HEK293T (cell line): ENCODE data around the gene FBXO36.

Source experiments
- CTCF ChIA-PET: fragments of 350-600 bp; formaldehyde crosslinking; extraction: SDS; loops from one replicate; lab custom pipeline; 2021; ENCODE audit warnings: antibody characterized with exemption, inconsistent platforms; lab: Yijun Ruan, JAX
- POLR2A ChIA-PET: fragments of 350-600 bp; formaldehyde crosslinking; extraction: SDS; loops from one replicate; lab custom pipeline; 2020; ENCODE audit warnings: antibody characterized with exemption, inconsistent platforms; lab: Yijun Ruan, JAX
- DNase-seq: peaks from one replicate; pipeline ENCODE4 v3.0.0; 2012; ENCODE audit warnings: mixed read lengths; ENCODE audit errors: extremely low spot score
- ARNT ChIP-seq: fragments of 450-650 bp; IDR thresholded peaks from 2 replicates; pipeline ENCODE4 v1.6.1; 2017; ENCODE audit warnings: mild to moderate bottlenecking
- BHLHE40 ChIP-seq: fragments of 450-650 bp; IDR thresholded peaks from 2 replicates; pipeline ENCODE4 v1.6.1; 2016; ENCODE audit warnings: mild to moderate bottlenecking, moderate library complexity, borderline replicate concordance
- CTBP1 ChIP-seq: fragments of 450-650 bp; IDR thresholded peaks from 2 replicates; pipeline ENCODE4 v1.6.1; 2016; ENCODE audit warnings: borderline replicate concordance
- ELF4 ChIP-seq: fragments of 450-650 bp; IDR thresholded peaks from 2 replicates; pipeline ENCODE4 v1.6.1; 2017; ENCODE audit warnings: antibody characterized with exemption
- FOXA1 ChIP-seq: fragments of 450-650 bp; IDR thresholded peaks from 2 replicates; pipeline ENCODE4 v1.6.1; 2016; ENCODE audit warnings: mild to moderate bottlenecking
- FOXK2 ChIP-seq: fragments of 450-650 bp; IDR thresholded peaks from 2 replicates; pipeline ENCODE4 v1.6.1; 2016; ENCODE audit warnings: mild to moderate bottlenecking
- FOXM1 ChIP-seq: fragments of 450-650 bp; IDR thresholded peaks from 2 replicates; pipeline ENCODE4 v1.6.1; 2017; ENCODE audit warnings: mild to moderate bottlenecking, borderline replicate concordance
- HDGF ChIP-seq: fragments of 450-650 bp; IDR thresholded peaks from 2 replicates; pipeline ENCODE4 v1.6.1; 2017; ENCODE audit warnings: antibody characterized with exemption, borderline replicate concordance
- L3MBTL2 ChIP-seq: fragments of 450-650 bp; conservative IDR thresholded peaks from 2 replicates; pipeline ENCODE4 v1.6.1; 2016; ENCODE audit warnings: mild to moderate bottlenecking
- LEF1 ChIP-seq: fragments of 450-650 bp; IDR thresholded peaks from 2 replicates; pipeline ENCODE4 v1.6.1; 2017; ENCODE audit warnings: mild to moderate bottlenecking, borderline replicate concordance
- NFRKB ChIP-seq: fragments of 450-650 bp; IDR thresholded peaks from 2 replicates; pipeline ENCODE4 v1.6.1; 2016; ENCODE audit warnings: mild to moderate bottlenecking, moderate library complexity
- PKNOX1 ChIP-seq: fragments of 450-650 bp; IDR thresholded peaks from 2 replicates; pipeline ENCODE4 v1.6.1; 2016
- SP1 ChIP-seq: fragments of 450-650 bp; IDR thresholded peaks from 2 replicates; pipeline ENCODE4 v1.6.1; 2017
- SUZ12 ChIP-seq: fragments of 450-650 bp; IDR thresholded peaks from 2 replicates; pipeline ENCODE4 v1.6.1; 2016; ENCODE audit warnings: mild to moderate bottlenecking
- TARDBP ChIP-seq: fragments of 450-650 bp; IDR thresholded peaks from 2 replicates; pipeline ENCODE4 v1.6.1; 2016
- ZNF384 ChIP-seq: fragments of 450-650 bp; IDR thresholded peaks from 2 replicates; pipeline ENCODE4 v1.6.1; 2016

Gene FBXO36

GRCh38 chr2:230012267-230012884 is 90.1 kb downstream of the FBXO36 start:
- POLR2A ChIA-PET = no interaction called here
- CTCF ChIA-PET = interaction anchor here (0.6 kb wide), 1 partner anchor 11 kb away, joined by 5 read pairs; no protein-coding TSS in a partner anchor
- DNase-seq = no peak
- TF ChIP-seq ARNT (no peak), FOXM1 (no peak), SP1 (no peak), BHLHE40 (no peak), L3MBTL2 (no peak), SUZ12 (no peak), PKNOX1 (no peak), TARDBP (no peak), NFRKB (no peak), CTBP1 (no peak), HDGF (no peak), ZNF384 (no peak), FOXK2 (no peak), LEF1 (no peak), FOXA1 (no peak)

GRCh38 chr2:230016844-230017243 is 94.5 kb downstream of the FBXO36 start:
- CTCF ChIA-PET = no interaction called here
- POLR2A ChIA-PET = interaction anchor here (1.1 kb wide), 1 partner anchor 13 kb away, joined by 3 read pairs; no protein-coding TSS in a partner anchor
- no peak for TF ChIP-seq ARNT
- no peak for TF ChIP-seq TARDBP
- TF ChIP-seq SUZ12 = no peak
- no peak for TF ChIP-seq BHLHE40
- TF ChIP-seq NFRKB = no peak
- TF ChIP-seq FOXK2 = no peak
- TF ChIP-seq LEF1 = no peak
- no peak for TF ChIP-seq L3MBTL2
- TF ChIP-seq ELF4 = no peak
- no peak for TF ChIP-seq FOXM1
- TF ChIP-seq ZNF384 = no peak
- TF ChIP-seq HDGF = no peak
- TF ChIP-seq CTBP1 = no peak
- no peak for TF ChIP-seq FOXA1
- DNase-seq = no peak

- TF ChIP-seq SP1 (no peak), SUZ12 (no peak), FOXK2 (no peak), BHLHE40 (no peak), CTBP1 (no peak), ARNT (no peak), ZNF384 (no peak)
- ChIA-PET POLR2A (interaction anchor here (1.1 kb wide), 1 partner anchor 12 kb away, joined by 3 read pairs; no protein-coding TSS in a partner anchor), CTCF (no interaction called here)
- DNase-seq = no peak
Observed at GRCh38 chr2:230018153-230018552, 95.8 kb downstream of the FBXO36 start.

- no peak for DNase-seq
- ChIA-PET POLR2A (no interaction called here), CTCF (interaction anchor here (1.0 kb wide), 1 partner anchor 11 kb away, joined by 3 read pairs; no protein-coding TSS in a partner anchor)
- TF ChIP-seq LEF1 (no peak), CTBP1 (no peak), SUZ12 (no peak), NFRKB (no peak), PKNOX1 (no peak), L3MBTL2 (no peak), ARNT (no peak), FOXK2 (no peak), ZNF384 (no peak), ELF4 (no peak), SP1 (no peak), FOXM1 (no peak), TARDBP (no peak)
Observed at GRCh38 chr2:230019742-230020141, 97.4 kb downstream of the FBXO36 start.

- CTCF ChIA-PET = interaction anchor here (0.6 kb wide), 1 partner anchor 10 kb away, joined by 5 read pairs; no protein-coding TSS in a partner anchor
- TF ChIP-seq SUZ12 (no peak), NFRKB (no peak), FOXM1 (no peak), TARDBP (no peak), LEF1 (no peak), SP1 (no peak), ELF4 (no peak), PKNOX1 (no peak), FOXA1 (no peak), L3MBTL2 (no peak), BHLHE40 (no peak), FOXK2 (no peak), ZNF384 (no peak), HDGF (no peak), ARNT (no peak)
- POLR2A ChIA-PET = no interaction called here
- no peak for DNase-seq
Observed at GRCh38 chr2:230023313-230023712, 101.0 kb downstream of the FBXO36 start.

GRCh38 chr2:230042195-230042594 is 119.9 kb downstream of the FBXO36 start:
- DNase-seq = no peak
- no peak for TF ChIP-seq ARNT
- no peak for TF ChIP-seq PKNOX1
- TF ChIP-seq NFRKB = no peak
- no peak for TF ChIP-seq SUZ12
- TF ChIP-seq FOXM1 = no peak
- no peak for TF ChIP-seq FOXK2
- TF ChIP-seq TARDBP = no peak
- TF ChIP-seq HDGF = no peak
- TF ChIP-seq BHLHE40 = no peak
- no peak for TF ChIP-seq CTBP1
- no peak for TF ChIP-seq SP1
- TF ChIP-seq ELF4 = no peak
- TF ChIP-seq LEF1 = no peak
- TF ChIP-seq FOXA1 = no peak
- no peak for TF ChIP-seq L3MBTL2
- TF ChIP-seq ZNF384 = no peak
- CTCF ChIA-PET = no interaction called here
- POLR2A ChIA-PET = no interaction called here
